Common myeloid progenitor, CD34-positive (primary cell): Measurements from ENCODE around the gene PSPH.

Experiments
- CTCF ChIA-PET: fragments of 350-600 bp; sonication (Branson Sonifier 250); formaldehyde crosslinking; loops from one replicate; lab custom pipeline; 2021; ENCODE audit warnings: antibody characterized with exemption; lab: Charles Lee
- POLR2A ChIA-PET: fragments of 350-600 bp; sonication (Branson Sonifier 250); formaldehyde crosslinking; loops from one replicate; lab custom pipeline; 2021; ENCODE audit warnings: antibody characterized with exemption; lab: Charles Lee
- DNase-seq, 3 donors: peaks; one replicate each; pipeline versions ENCODE4 v3.0.0 to v3.0.0-alpha.2; 2013
- H3K27ac ChIP-seq, 2 experiments: 1 replicate in 1 of 2; 2 replicates in 1 of 2; pipeline ENCODE4 v1.7.0; 2013; ENCODE audit warnings: inconsistent platforms in 2 of 2, low read length in 2 of 2, mild to moderate bottlenecking in 2 of 2, low read depth in 1 of 2, moderate library complexity in 1 of 2; ENCODE audit not compliant: severe bottlenecking in 2 of 2, insufficient read depth in 1 of 2, poor library complexity in 1 of 2
- H3K27me3 ChIP-seq, 5 experiments: replicated peaks in 2 of 5; 1 replicate in 3 of 5; 2 replicates in 2 of 5; pipeline versions ENCODE4 v1.6.1 to v1.7.0; 2013; ENCODE audit warnings: low read length in 4 of 5, mild to moderate bottlenecking in 2 of 5, moderate library complexity in 2 of 5, inconsistent platforms in 1 of 5; ENCODE audit not compliant: insufficient read depth in 5 of 5, control insufficient read depth in 4 of 5
- H3K36me3 ChIP-seq, 4 experiments: 1 replicate in 2 of 4; 2 replicates in 2 of 4; pipeline versions ENCODE4 v1.6.1 to v1.7.0; 2013; ENCODE audit warnings: low read length in 3 of 4, control low read depth in 1 of 4, mild to moderate bottlenecking in 1 of 4; ENCODE audit not compliant: control insufficient read depth in 4 of 4, insufficient read depth in 4 of 4
- H3K4me1 ChIP-seq, 4 experiments: 1 replicate in 3 of 4; 2 replicates in 1 of 4; pipeline versions ENCODE4 v1.6.1 to v1.7.1; 2013; ENCODE audit warnings: low read length in 3 of 4, mild to moderate bottlenecking in 3 of 4, control low read depth in 1 of 4, inconsistent platforms in 1 of 4, moderate library complexity in 1 of 4; ENCODE audit not compliant: control insufficient read depth in 4 of 4, insufficient read depth in 4 of 4; ENCODE audit errors: control extremely low read depth in 1 of 4
- H3K4me3 ChIP-seq, 7 experiments: 1 replicate in 4 of 7; 2 replicates in 3 of 7; pipeline versions ENCODE4 v1.5.1 to v1.7.0; 2013; ENCODE audit warnings: mild to moderate bottlenecking in 7 of 7, low read length in 6 of 7, moderate library complexity in 6 of 7, inconsistent platforms in 2 of 7, low read depth in 2 of 7, control low read depth in 1 of 7; ENCODE audit not compliant: insufficient read depth in 4 of 7, control insufficient read depth in 1 of 7; ENCODE audit errors: extremely low read depth in 1 of 7
- H3K9me3 ChIP-seq, 5 experiments: 1 replicate in 4 of 5; 2 replicates in 1 of 5; pipeline versions ENCODE4 v1.6.1 to v1.7.1; 2013; ENCODE audit warnings: low read length in 4 of 5, mild to moderate bottlenecking in 2 of 5, inconsistent platforms in 1 of 5, low read depth in 1 of 5, moderate library complexity in 1 of 5; ENCODE audit not compliant: control insufficient read depth in 4 of 5, insufficient read depth in 2 of 5; ENCODE audit errors: control extremely low read depth in 1 of 5
- WGBS: methylation state at CpG from one replicate; pipeline ENCODE4 v1.1.5; 2013; ENCODE audit not compliant: insufficient coverage; 5-methylcytosine and 5-hydroxymethylcytosine counted together

Gene PSPH

GRCh38 chr7:56009695-56010094, 41.5 kb downstream of the PSPH start:
- Histone ChIP-seq H3K27me3 (no peaks in the 10 kb centered on the region), H3K27ac (no peak overlapping the region), H3K36me3 (peaks cover 0 to 15% (median 6%) of the 10 kb centered on the region in 4 experiments), H3K9me3 (no peaks in the 10 kb centered on the region), H3K4me3 (no peak overlapping the region), H3K4me1 (no peaks in the 10 kb centered on the region)
- ChIA-PET CTCF (interaction anchor here (0.9 kb wide), 1 partner anchor 67 kb away, joined by 3 read pairs; no protein-coding TSS in a partner anchor), POLR2A (interaction anchor here (0.6 kb wide), 1 partner anchor 100 kb away, joined by 3 read pairs; no protein-coding TSS in a partner anchor)
- 89% methylated on average over 5 of the region's 7 CpGs for WGBS
- no peak for DNase-seq

- Histone ChIP-seq H3K27me3 (no peaks in the 10 kb centered on the region), H3K9me3 (no peaks in the 10 kb centered on the region), H3K4me1 (no peaks in the 10 kb centered on the region), H3K4me3 (no peak overlapping the region), H3K27ac (no peak overlapping the region), H3K36me3 (peaks cover 0 to 7% (median 3%) of the 10 kb centered on the region in 4 experiments)
- ChIA-PET POLR2A (no interaction called here), CTCF (interaction anchor here (1.8 to 10.2 kb wide), 2 partner anchors 55 to 65 kb away, joined by 6 to 123 read pairs; no protein-coding TSS in a partner anchor)
- 100% methylated on average over 5 of the region's 9 CpGs for WGBS
- DNase-seq, result no peak
Measured at GRCh38 chr7:56007891-56008290, 43.4 kb downstream of the PSPH start.

DNA sequence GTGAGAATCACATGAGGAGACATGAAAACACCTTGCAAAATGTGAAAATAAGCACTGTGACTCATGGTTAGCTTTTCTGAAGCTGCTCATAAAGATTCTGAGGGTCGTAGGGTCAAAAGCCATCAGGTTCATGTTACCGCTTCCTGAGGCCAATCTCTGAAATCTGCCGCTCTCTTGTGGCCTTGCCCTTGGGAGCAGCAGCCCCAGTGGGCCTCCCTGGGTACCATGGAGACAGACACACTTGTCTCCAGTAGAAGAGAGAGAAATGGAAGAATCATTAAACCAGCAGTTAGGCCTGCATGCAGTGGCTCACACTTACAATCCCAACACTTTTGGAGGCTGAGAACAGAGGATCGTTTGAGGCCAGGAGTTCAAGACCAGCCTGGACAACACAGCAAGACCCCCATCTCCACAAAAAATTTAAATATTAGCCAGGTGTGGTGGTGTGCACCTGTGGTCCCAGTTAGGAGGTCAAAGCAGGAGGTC, 44.0 kb downstream of the PSPH start:
- WGBS, result 81% methylated on average over 3 of the region's 4 CpGs
- Histone ChIP-seq H3K27me3 (no peaks in the 10 kb centered on the region), H3K27ac (no peak overlapping the region), H3K9me3 (no peaks in the 10 kb centered on the region), H3K4me1 (no peaks in the 10 kb centered on the region), H3K4me3 (no peak overlapping the region), H3K36me3 (peaks cover 0 to 6% (median 2%) of the 10 kb centered on the region in 4 experiments)
- POLR2A ChIA-PET, result no interaction called here
- no peak for DNase-seq
- CTCF ChIA-PET, result interaction anchor here (0.7 to 10.2 kb wide), 5 partner anchors 8 to 66 kb away, joined by 3 to 123 read pairs (median 4); no protein-coding TSS in a partner anchor

DNA sequence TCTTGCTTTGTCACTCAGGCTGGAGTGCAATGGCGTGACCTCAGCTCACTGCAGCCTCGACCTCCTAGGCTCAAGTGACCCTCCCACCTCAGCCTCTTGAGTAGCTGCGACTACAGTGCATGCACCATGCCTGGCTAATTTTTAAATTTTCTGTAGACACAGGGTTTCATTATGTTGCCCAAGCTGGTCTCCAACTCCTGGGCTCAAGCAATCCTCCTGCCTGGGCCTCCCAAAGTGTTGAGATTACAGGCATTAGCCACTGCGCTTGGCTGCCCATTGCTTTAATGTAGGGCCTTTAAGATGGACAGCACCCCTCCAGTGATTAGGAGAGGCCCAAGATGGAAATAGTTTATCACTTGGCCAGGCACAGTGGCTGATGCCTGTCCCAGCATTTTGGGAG, 47.5 kb downstream of the PSPH start:
- Histone ChIP-seq H3K4me1 (no peaks in the 10 kb centered on the region), H3K36me3 (peaks cover 3 to 7% (median 4%) of the 10 kb centered on the region in 4 experiments), H3K27ac (no peak overlapping the region), H3K9me3 (no peaks in the 10 kb centered on the region), H3K4me3 (no peak overlapping the region), H3K27me3 (no peaks in the 10 kb centered on the region)
- DNase-seq, result no peak
- WGBS, result 100% methylated on average over 2 of the region's 4 CpGs
- ChIA-PET POLR2A (no interaction called here), CTCF (interaction anchor here (0.8 to 10.2 kb wide), 6 partner anchors 9 to 81 kb away, joined by 3 to 123 read pairs (median 6); no protein-coding TSS in a partner anchor)

DNA sequence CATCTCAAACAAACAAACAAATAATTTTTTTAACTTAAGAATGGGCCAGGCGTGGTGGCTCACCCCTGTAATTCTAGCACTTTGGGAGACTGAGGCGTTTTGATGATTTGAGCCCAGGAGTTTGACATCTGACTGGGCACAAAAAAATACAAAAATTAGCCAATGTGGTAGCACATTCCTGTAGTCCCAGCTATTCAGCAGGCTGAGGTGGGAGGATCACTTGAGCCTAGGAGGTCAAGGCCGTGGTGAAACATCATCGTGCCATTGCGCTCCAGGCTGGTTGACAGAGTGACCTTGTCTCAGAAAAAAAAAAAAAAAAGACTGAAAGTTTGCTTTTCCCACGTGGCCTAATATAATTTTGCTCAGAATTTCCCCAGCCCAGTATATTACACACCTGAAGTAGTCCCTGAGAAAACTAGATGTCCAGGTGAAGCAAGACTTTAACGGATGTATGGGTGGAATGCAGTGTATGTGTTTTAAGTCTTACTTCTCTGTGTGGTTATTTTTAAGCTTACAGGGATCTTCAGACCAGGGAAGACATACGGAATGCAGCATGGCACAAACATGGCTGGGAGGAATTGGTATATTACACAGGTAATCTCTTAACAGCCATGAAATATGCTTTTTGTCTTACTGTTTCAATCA, 54.3 kb downstream of the PSPH start:
- Histone ChIP-seq H3K27ac (no peak overlapping the region), H3K9me3 (no peaks in the 10 kb centered on the region), H3K36me3 (peaks cover 14 to 51% (median 37%) of the 10 kb centered on the region in 4 experiments), H3K4me1 (peaks cover 0 to 7% (median 2%) of the 10 kb centered on the region in 4 experiments), H3K27me3 (no peaks in the 10 kb centered on the region), H3K4me3 (no peak overlapping the region)
- ChIA-PET POLR2A (no interaction called here), CTCF (interaction anchor here (0.5 to 2.0 kb wide), 2 partner anchors 78 to 107 kb away, joined by 3 to 4 read pairs; no protein-coding TSS in a partner anchor)
- 98% methylated on average over 6 of the region's 8 CpGs for WGBS
- no peak for DNase-seq

DNA sequence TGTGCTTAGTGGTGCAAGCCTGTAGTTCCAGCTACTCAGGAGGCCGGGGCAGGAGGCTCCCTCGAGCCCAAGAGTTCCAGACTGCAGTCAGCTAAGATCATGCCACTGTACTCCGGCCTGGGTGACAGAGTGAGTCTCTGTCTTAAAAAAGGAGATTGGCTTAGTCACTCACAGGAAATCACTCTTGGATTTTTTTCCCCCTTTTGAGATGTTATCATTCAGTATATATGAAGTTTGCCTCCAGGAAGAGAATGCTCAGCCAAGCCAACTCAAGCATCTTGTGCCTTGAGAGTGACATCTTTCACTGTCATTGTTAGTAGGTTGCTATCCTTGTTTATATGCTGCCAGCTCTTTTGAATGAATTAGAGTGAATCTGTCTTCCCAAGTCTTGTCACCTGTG, 58.9 kb downstream of the PSPH start:
- Histone ChIP-seq H3K27ac (peak overlapping the region in 1 of 2 experiments; percentile 12), H3K4me3 (no peak overlapping the region), H3K36me3 (peaks cover 12 to 53% (median 39%) of the 10 kb centered on the region in 4 experiments), H3K9me3 (no peaks in the 10 kb centered on the region), H3K27me3 (no peaks in the 10 kb centered on the region), H3K4me1 (peaks cover 0 to 7% (median 2%) of the 10 kb centered on the region in 4 experiments)
- DNase-seq, result no peak
- WGBS, result 83% methylated on average over 2 of the region's 3 CpGs
- ChIA-PET CTCF (no interaction called here), POLR2A (no interaction called here)

DNA sequence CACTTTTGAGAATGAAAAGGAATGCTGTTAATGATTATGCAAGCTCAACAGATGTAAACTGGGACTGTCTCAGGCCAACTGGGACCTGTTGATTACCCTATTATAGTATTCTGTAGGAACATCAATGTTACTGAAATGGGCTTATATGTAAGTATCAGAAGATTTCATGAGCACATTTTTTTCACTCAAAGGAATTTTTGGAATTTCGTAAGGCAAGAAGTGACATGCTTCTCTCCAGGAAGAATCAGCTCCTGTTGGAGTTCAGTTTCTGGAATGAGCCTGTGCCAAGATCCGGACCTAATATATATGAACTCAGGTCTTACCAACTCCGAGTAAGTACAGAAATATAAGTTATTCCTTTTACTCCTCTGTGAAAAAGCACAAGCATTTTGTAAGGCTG, 67.7 kb downstream of the PSPH start:
- WGBS, result 100% methylated on average over 1 of the region's 3 CpGs

More for the DNA sequence above, 67.7 kb downstream of the PSPH start:
- H3K27ac ChIP-seq, result no peak overlapping the region
- no peak overlapping the region for H3K4me3 ChIP-seq
- H3K27me3 ChIP-seq, result no peaks in the 10 kb centered on the region
- ChIA-PET CTCF (no interaction called here), POLR2A (no interaction called here)
- no peaks in the 10 kb centered on the region for H3K4me1 ChIP-seq
- no peaks in the 10 kb centered on the region for H3K9me3 ChIP-seq
- DNase-seq, result no peak
- H3K36me3 ChIP-seq, result peaks cover 39 to 72% (median 53%) of the 10 kb centered on the region in 4 experiments
